Thyroid gland (tissue), 4 donors: ENCODE results near the gene SERPINB2. TPM values are rescaled to one million over a fixed set of nuclear protein-coding genes. Genes with fewer than 3 reads are reported as not detected.

Source experiments
- DNase-seq, 2 donors: peaks; one replicate each; pipeline ENCODE4 v3.0.0-alpha.2; 2019
- H3K27ac ChIP-seq, 3 donors: fragments of 200-600 bp; sonication (generic); 1 replicate in 2 of 3; 2 replicates in 1 of 3; pipeline ENCODE4 v1.5.1; 2016 to 2019; ENCODE audit warnings: mild to moderate bottlenecking in 1 of 3, moderate library complexity in 1 of 3
- H3K27me3 ChIP-seq: fragments of 200-600 bp; sonication (generic); one replicate; pipeline ENCODE4 v1.5.1; 2019
- H3K36me3 ChIP-seq, 2 donors: fragments of 200-600 bp; sonication (generic); one replicate each; pipeline ENCODE4 v1.5.1; 2016 to 2019
- H3K4me1 ChIP-seq, 2 donors: fragments of 200-600 bp; sonication (generic); one replicate each; pipeline ENCODE4 v1.5.1; 2017 to 2019
- H3K4me3 ChIP-seq, 3 donors: fragments of 200-600 bp; sonication (generic); replicated peaks in 1 of 3; 1 replicate in 2 of 3; 2 replicates in 1 of 3; pipeline ENCODE4 v1.5.1; 2016; ENCODE audit warnings: mild to moderate bottlenecking in 1 of 3
- H3K9me3 ChIP-seq: fragments of 200-600 bp; sonication (generic); one replicate; pipeline ENCODE4 v1.5.1; 2017
- CTCF ChIP-seq, 6 experiments: fragments of 200-600 bp in 3 of 6; fragments of 450-650 bp in 3 of 6; sonication (generic) in 3 of 6; IDR thresholded peaks; one replicate each; pipeline ENCODE4 v1.5.1; 2016 to 2019; ENCODE audit warnings: antibody characterized with exemption in 6 of 6, mild to moderate bottlenecking in 2 of 6, inconsistent platforms in 1 of 6, moderate library complexity in 1 of 6
- POLR2A ChIP-seq, 2 donors: fragments of 450-650 bp; IDR thresholded peaks; one replicate each; pipeline ENCODE4 v1.6.1; 2017; ENCODE audit warnings: antibody characterized with exemption in 2 of 2, mild to moderate bottlenecking in 2 of 2, moderate library complexity in 1 of 2
- WGBS, 2 donors: methylation state at CpG; one replicate each; pipeline ENCODE4 v1.1.5; 2017; 5-methylcytosine and 5-hydroxymethylcytosine counted together
- intact Hi-C: fragments of 100-400 bp; cut with DNase I; formaldehyde crosslinking; loops from one replicate; pipeline ENCODE4 v1.15.1; 2023
- total RNA-seq, 4 donors: library from RNA; depleted of rRNA; stranded (reverse); fragments of >200 nt; gene quantifications; one replicate each; pipeline ENCODE4 v1.2.3, GENCODE V29; 2016

The SERPINB2 gene
- total RNA-seq, 4 donors from 2014 or later: 0.22 to 0.67 TPM; not detected in 2

GRCh38 chr18:63850636-63851035 lies 36.9 kb upstream of the SERPINB2 start:
- intact Hi-C loops: no loop called here
- WGBS, 2 donors: 66 to 72% methylated on average over 2 of the region's 2 CpGs
- Histone ChIP-seq H3K9me3 (no peaks in the 10 kb centered on the region), H3K4me3 (no peak overlapping the region), H3K36me3 (no peaks in the 10 kb centered on the region), H3K4me1 (no peaks in the 10 kb centered on the region), H3K27ac (no peak overlapping the region), H3K27me3 (no peaks in the 10 kb centered on the region)
- TF ChIP-seq CTCF (IDR thresholded peaks at IDR 0.05) (no peak), POLR2A (IDR thresholded peaks at IDR 0.05) (no peak)
- DNase-seq: no peak

- no peak for DNase-seq
- H3K9me3 ChIP-seq: no peaks in the 10 kb centered on the region
- no peaks in the 10 kb centered on the region for H3K27me3 ChIP-seq
- no peaks in the 10 kb centered on the region for H3K4me1 ChIP-seq
- H3K36me3 ChIP-seq: no peaks in the 10 kb centered on the region
- no peak overlapping the region for H3K27ac ChIP-seq
- H3K4me3 ChIP-seq: no peak overlapping the region
- TF ChIP-seq POLR2A (IDR thresholded peaks at IDR 0.05) (no peak), CTCF (IDR thresholded peaks at IDR 0.05) (no peak)
- WGBS, 2 donors: 57 to 79% methylated on average over 1 of the region's 1 CpG
- intact Hi-C loops: no loop called here
Observed at GRCh38 chr18:63858456-63858855, 29.0 kb upstream of the SERPINB2 start.

- intact Hi-C loops: no loop called here
- TF ChIP-seq CTCF (IDR thresholded peaks at IDR 0.05) (no peak), POLR2A (IDR thresholded peaks at IDR 0.05) (no peak)
- H3K36me3 ChIP-seq: no peaks in the 10 kb centered on the region
- no peak overlapping the region for H3K4me3 ChIP-seq
- WGBS, 2 donors: 84 to 91% methylated on average over 2 of the region's 2 CpGs
- H3K27me3 ChIP-seq: no peaks in the 10 kb centered on the region
- no peaks in the 10 kb centered on the region for H3K9me3 ChIP-seq
- no peak overlapping the region for H3K27ac ChIP-seq
- no peaks in the 10 kb centered on the region for H3K4me1 ChIP-seq
- DNase-seq: no peak
Observed at GRCh38 chr18:63859781-63860475, 27.6 kb upstream of the SERPINB2 start.

- no peak overlapping the region for H3K4me3 ChIP-seq
- TF ChIP-seq POLR2A (IDR thresholded peaks at IDR 0.05) (no peak), CTCF (IDR thresholded peaks at IDR 0.05) (no peak)
- no peak for DNase-seq
- intact Hi-C loops: no loop called here
- H3K27ac ChIP-seq: no peak overlapping the region
- H3K27me3 ChIP-seq: no peaks in the 10 kb centered on the region
- H3K36me3 ChIP-seq: no peaks in the 10 kb centered on the region
- H3K4me1 ChIP-seq: no peaks in the 10 kb centered on the region
- H3K9me3 ChIP-seq: no peaks in the 10 kb centered on the region
- WGBS, 2 donors: 87 to 94% methylated on average over 2 of the region's 2 CpGs
Observed at GRCh38 chr18:63860531-63860930, 27.0 kb upstream of the SERPINB2 start.

GRCh38 chr18:63867368-63868125 lies 20.0 kb upstream of the SERPINB2 start:
- intact Hi-C loops: no loop called here
- Histone ChIP-seq H3K36me3 (no peaks in the 10 kb centered on the region), H3K9me3 (no peaks in the 10 kb centered on the region), H3K4me3 (no peak overlapping the region), H3K27ac (no peak overlapping the region), H3K27me3 (no peaks in the 10 kb centered on the region), H3K4me1 (no peaks in the 10 kb centered on the region)
- WGBS, 2 donors: 89% methylated on average over 3 of the region's 3 CpGs
- TF ChIP-seq CTCF (IDR thresholded peaks at IDR 0.05) (no peak), POLR2A (IDR thresholded peaks at IDR 0.05) (no peak)
- no peak for DNase-seq
